SIG-M5 treated with dmso at 0.1 percent for 504 hours (cell line): Measurements from ENCODE around the gene PDE4D.
"Not testable (repeated sequence)": the region's sequence is repeated elsewhere in the genome, so short reads cannot be mapped to it uniquely, and the experiment has no call there.

Experiments used
- DNase-seq: peaks from one replicate; lab custom pipeline; 2025; ENCODE audit not compliant: unreplicated experiment; lab: John Stamatoyannopoulos, UW

Gene PDE4D

GRCh38 chr5:59390074-59390659, 503.4 kb downstream of the PDE4D start:
- peak; percentile 5 for DNase-seq

- DNase-seq, result no peak
Measured at GRCh38 chr5:59387127-59387526, 506.4 kb downstream of the PDE4D start.

- DNase-seq, result no peak
Measured at GRCh38 chr5:59385700-59386099, 507.8 kb downstream of the PDE4D start.

GRCh38 chr5:59380350-59380951, 513.1 kb downstream of the PDE4D start:
- DNase-seq, result peak; percentile 74

- not testable (repeated sequence) for DNase-seq
Measured at GRCh38 chr5:59374036-59374435, 519.5 kb downstream of the PDE4D start.

- no peak for DNase-seq
Measured at GRCh38 chr5:59371525-59372127, 521.9 kb downstream of the PDE4D start.

- DNase-seq, result no peak
Measured at GRCh38 chr5:59368951-59369350, 524.6 kb downstream of the PDE4D start.

- DNase-seq, result peak; percentile 47
Measured at GRCh38 chr5:59367791-59368394, 525.6 kb downstream of the PDE4D start.

- no peak for DNase-seq
Measured at GRCh38 chr5:59366784-59367183, 526.7 kb downstream of the PDE4D start.

- no peak for DNase-seq
Measured at GRCh38 chr5:59362438-59362837, 531.1 kb downstream of the PDE4D start.

GRCh38 chr5:59361454-59361853, 532.1 kb downstream of the PDE4D start:
- no peak for DNase-seq

GRCh38 chr5:59360130-59360555, 533.4 kb downstream of the PDE4D start:
- DNase-seq, result peak; percentile 94

- no peak for DNase-seq
Measured at GRCh38 chr5:59358005-59358861, 535.3 kb downstream of the PDE4D start.

GRCh38 chr5:59357381-59357977, 536.0 kb downstream of the PDE4D start:
- DNase-seq, result no peak

- DNase-seq, result no peak
Measured at GRCh38 chr5:59356813-59357380, 536.6 kb downstream of the PDE4D start.

- DNase-seq, result no peak
Measured at GRCh38 chr5:59354811-59355210, 538.7 kb downstream of the PDE4D start.

GRCh38 chr5:59354274-59354673, 539.3 kb downstream of the PDE4D start:
- DNase-seq, result no peak

- DNase-seq, result no peak
Measured at GRCh38 chr5:59351076-59351794, 542.3 kb downstream of the PDE4D start.

- no peak for DNase-seq
Measured at GRCh38 chr5:59348189-59348588, 545.3 kb downstream of the PDE4D start.

- no peak for DNase-seq
Measured at GRCh38 chr5:59346982-59347381, 546.5 kb downstream of the PDE4D start.
